Measurements from ENCODE around the gene ATG3.

GRCh38 chr3:112568642-112569041 is 6.9 kb upstream of the ATG3 start:
- TF ChIP-seq YY1 (IDR thresholded peaks at IDR 0.05; ENCODE audit: low read depth, low read length) (no peak), CTCF (IDR thresholded peaks at IDR 0.05; ENCODE audit: control extremely low read depth in 1 of 3, insufficient read depth in 1 of 3, low read depth in 1 of 3, low read length in 3 of 3) (no peak), SRF (IDR thresholded peaks at IDR 0.05; ENCODE audit: low read depth, low read length) (no peak), BRCA1 (IDR thresholded peaks at IDR 0.05; ENCODE audit: low read depth, low read length) (no peak), EZH2 (IDR thresholded peaks at IDR 0.05; ENCODE audit: low read depth, low read length, severe bottlenecking) (no peak), KDM1A (IDR thresholded peaks at IDR 0.05; ENCODE audit: borderline replicate concordance, low read length) (no peak), MAFK (IDR thresholded peaks at IDR 0.05; ENCODE audit: low read depth, low read length) (no peak), CREB1 (IDR thresholded peaks at IDR 0.05) (no peak), RFX5 (IDR thresholded peaks at IDR 0.05; ENCODE audit: borderline replicate concordance, low read depth, low read length) (no peak), SP1 (IDR thresholded peaks at IDR 0.05; ENCODE audit: low read depth, low read length) (no peak), EGR1 (IDR thresholded peaks at IDR 0.05; ENCODE audit: borderline replicate concordance, low read depth, low read length) (no peak), RAD21 (IDR thresholded peaks at IDR 0.05 in 1 of 2, conservative IDR thresholded peaks at IDR 0.05 in 1 of 2; ENCODE audit: low read depth in 2 of 2, low read length in 2 of 2) (no peak), HDAC2 (IDR thresholded peaks at IDR 0.05; ENCODE audit: borderline replicate concordance in 1 of 2, low read depth in 2 of 2, low read length in 2 of 2) (no peak), POLR2A (IDR thresholded peaks at IDR 0.05; ENCODE audit: control extremely low read depth in 1 of 2, low read depth in 2 of 2, low read length in 2 of 2) (no peak)
